ENCODE results near the gene EIF4B. TPM values are rescaled to one million over a fixed set of nuclear protein-coding genes. Genes with fewer than 3 reads are reported as not detected.
"Not testable (repeated sequence)": the region's sequence is repeated elsewhere in the genome, so short reads cannot be mapped to it uniquely, and the experiment has no call there.

Gene EIF4B
- total RNA-seq, 1 donor from 2014 or later, result 833 TPM

DNA sequence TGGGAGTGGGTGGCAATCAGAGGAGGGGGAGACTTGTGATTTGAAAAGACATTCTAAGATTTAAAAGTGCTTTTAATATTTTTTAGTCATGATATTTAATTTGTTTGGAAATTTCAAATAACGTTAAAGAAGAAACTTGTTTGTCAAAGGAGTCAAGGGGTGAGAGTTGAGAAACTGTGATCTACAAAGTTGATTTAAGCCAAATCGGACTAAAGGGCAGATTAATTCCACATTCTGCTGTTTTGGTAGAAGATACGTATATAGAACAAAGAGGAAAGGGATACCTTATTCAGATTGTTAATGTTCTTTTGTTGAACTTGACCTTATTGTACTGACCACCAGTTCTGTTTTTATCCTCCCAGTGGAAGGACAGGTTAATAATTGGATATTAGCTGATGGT lies 6.7 kb downstream of the EIF4B start:
- no peak overlapping the region for H3K4me3 Mint-ChIP-seq
- no peaks in the 10 kb centered on the region for H3K9me3 Mint-ChIP-seq
- Histone ChIP-seq H4K20me1 (ENCODE audit: low read depth) (peaks cover 97% of the 10 kb centered on the region), H3K27ac (no peak overlapping the region), H3K36me3 (peaks cover 2% of the 10 kb centered on the region), H3K4me3 (no peak overlapping the region), H3K79me2 (ENCODE audit: low read depth) (peaks cover 100% of the 10 kb centered on the region), H3K9ac (no peak overlapping the region), H2AFZ (replicated peaks) (no peak overlapping the region), H3K27me3 (no peaks in the 10 kb centered on the region), H3K4me1 (peaks cover 12% of the 10 kb centered on the region), H3K4me2 (no peak overlapping the region), H3K9me3 (ENCODE audit: low read depth) (no peaks in the 10 kb centered on the region), H3F3A (ENCODE audit: low read depth) (peaks cover 15% of the 10 kb centered on the region)
- DNase-seq (ENCODE audit: low spot score), result no peak
- no peak overlapping the region for H3K27ac Mint-ChIP-seq
- H3K27me3 Mint-ChIP-seq (ENCODE audit: insufficient read depth, low read depth), result no peaks in the 10 kb centered on the region
- TF ChIP-seq, protein P1, sequence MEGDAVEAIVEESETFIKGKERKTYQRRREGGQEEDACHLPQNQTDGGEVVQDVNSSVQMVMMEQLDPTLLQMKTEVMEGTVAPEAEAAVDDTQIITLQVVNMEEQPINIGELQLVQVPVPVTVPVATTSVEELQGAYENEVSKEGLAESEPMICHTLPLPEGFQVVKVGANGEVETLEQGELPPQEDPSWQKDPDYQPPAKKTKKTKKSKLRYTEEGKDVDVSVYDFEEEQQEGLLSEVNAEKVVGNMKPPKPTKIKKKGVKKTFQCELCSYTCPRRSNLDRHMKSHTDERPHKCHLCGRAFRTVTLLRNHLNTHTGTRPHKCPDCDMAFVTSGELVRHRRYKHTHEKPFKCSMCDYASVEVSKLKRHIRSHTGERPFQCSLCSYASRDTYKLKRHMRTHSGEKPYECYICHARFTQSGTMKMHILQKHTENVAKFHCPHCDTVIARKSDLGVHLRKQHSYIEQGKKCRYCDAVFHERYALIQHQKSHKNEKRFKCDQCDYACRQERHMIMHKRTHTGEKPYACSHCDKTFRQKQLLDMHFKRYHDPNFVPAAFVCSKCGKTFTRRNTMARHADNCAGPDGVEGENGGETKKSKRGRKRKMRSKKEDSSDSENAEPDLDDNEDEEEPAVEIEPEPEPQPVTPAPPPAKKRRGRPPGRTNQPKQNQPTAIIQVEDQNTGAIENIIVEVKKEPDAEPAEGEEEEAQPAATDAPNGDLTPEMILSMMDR (IDR thresholded peaks at IDR 0.05), result no peak
- TF ChIP-seq EZH2 (IDR thresholded peaks at IDR 0.05) (no peak), EZH2phosphoT487 (IDR thresholded peaks at IDR 0.05) (no peak)
- peaks cover 7% of the 10 kb centered on the region for H3K4me1 Mint-ChIP-seq
- peaks cover 34% of the 10 kb centered on the region for H3K36me3 Mint-ChIP-seq

DNA sequence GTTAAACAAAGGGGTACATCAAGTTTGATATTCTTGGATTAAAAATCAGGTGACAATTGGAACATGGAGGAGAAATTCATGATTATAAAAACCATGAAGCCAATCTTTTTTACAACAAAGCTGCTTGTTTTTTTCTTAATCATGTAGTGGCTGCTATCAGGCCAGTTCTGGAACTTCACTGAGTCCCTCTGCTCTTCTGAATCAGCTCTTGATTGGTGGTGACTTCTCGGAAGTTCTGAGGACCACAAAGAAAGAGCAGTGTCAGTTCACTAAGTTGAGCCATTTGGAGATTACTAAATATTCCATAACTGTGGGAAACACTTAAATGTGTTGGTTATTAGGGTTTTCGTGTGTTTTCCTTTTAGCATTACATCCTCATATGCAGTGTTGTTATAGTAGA lies 8.5 kb downstream of the EIF4B start:
- Histone ChIP-seq H3K79me2 (ENCODE audit: low read depth) (peaks cover 97% of the 10 kb centered on the region), H3K27me3 (no peaks in the 10 kb centered on the region), H3K27ac (no peak overlapping the region), H3K4me1 (no peaks in the 10 kb centered on the region), H3F3A (ENCODE audit: low read depth) (peaks cover 22% of the 10 kb centered on the region), H3K4me3 (no peak overlapping the region), H3K4me2 (no peak overlapping the region), H3K9ac (no peak overlapping the region), H3K9me3 (ENCODE audit: low read depth) (no peaks in the 10 kb centered on the region), H4K20me1 (ENCODE audit: low read depth) (peaks cover 89% of the 10 kb centered on the region), H3K36me3 (peaks cover 15% of the 10 kb centered on the region), H2AFZ (replicated peaks) (no peak overlapping the region)
- TF ChIP-seq EZH2phosphoT487 (IDR thresholded peaks at IDR 0.05), result no peak
- TF ChIP-seq EZH2 (IDR thresholded peaks at IDR 0.05), result no peak
- TF ChIP-seq, protein P1 (IDR thresholded peaks at IDR 0.05), result no peak
- H3K4me1 Mint-ChIP-seq, result no peaks in the 10 kb centered on the region
- H3K9me3 Mint-ChIP-seq, result no peaks in the 10 kb centered on the region
- no peaks in the 10 kb centered on the region for H3K27me3 Mint-ChIP-seq (ENCODE audit: insufficient read depth, low read depth)
- no peak overlapping the region for H3K27ac Mint-ChIP-seq
- DNase-seq (ENCODE audit: low spot score), result no peak
- no peak overlapping the region for H3K4me3 Mint-ChIP-seq
- peaks cover 34% of the 10 kb centered on the region for H3K36me3 Mint-ChIP-seq

DNA sequence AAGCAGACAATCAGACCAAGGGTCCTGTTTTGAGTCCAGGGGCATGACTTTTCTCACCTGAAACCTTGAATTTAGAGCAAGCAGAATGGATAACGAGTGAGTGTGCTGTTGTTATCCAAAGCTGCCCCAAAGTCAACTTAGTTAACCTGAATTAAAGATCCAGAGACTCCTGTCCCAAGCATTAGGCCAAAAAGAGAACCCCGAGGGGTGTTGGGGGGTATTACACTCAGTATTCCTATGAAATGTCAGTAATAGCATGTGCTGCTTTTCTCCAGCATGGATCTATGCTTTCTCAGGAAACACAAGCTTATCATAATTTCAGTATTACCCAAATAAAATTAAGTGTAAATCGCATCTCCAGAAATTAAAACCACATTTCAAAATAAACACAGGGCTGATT lies 19.0 kb downstream of the EIF4B start:
- peaks cover 58% of the 10 kb centered on the region for H3K36me3 ChIP-seq
- peaks cover 32% of the 10 kb centered on the region for H3K36me3 Mint-ChIP-seq

DNA sequence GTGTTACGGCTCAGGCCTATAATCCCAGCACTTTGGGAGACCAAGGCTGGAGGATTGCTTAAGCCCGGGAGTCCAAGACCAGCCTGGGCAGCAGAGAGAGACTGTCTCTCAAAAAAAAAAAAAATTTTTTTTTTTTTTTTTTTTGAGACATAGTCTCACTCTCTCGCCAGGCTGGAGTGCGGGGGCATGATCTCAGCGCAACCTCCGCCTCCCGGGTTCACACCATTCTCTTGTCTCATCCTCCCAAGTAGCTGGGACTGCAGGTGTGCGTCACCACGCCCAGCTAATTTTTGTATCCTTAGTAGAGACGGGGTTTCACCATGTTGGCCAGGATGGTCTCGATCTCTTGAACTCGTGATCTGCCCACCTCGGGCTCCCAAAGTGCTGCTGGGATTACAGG lies 20.8 kb downstream of the EIF4B start:
- not testable (repeated sequence) for H3K27me3 Mint-ChIP-seq (ENCODE audit: insufficient read depth, low read depth); H3K27ac Mint-ChIP-seq; H3K9ac ChIP-seq; H3K27me3 ChIP-seq; H3K4me2 ChIP-seq; H3K4me3 Mint-ChIP-seq; H3K9me3 Mint-ChIP-seq; DNase-seq (ENCODE audit: low spot score); H3K4me1 ChIP-seq; H2AFZ ChIP-seq (replicated peaks); H3K27ac ChIP-seq; H3K4me1 Mint-ChIP-seq; H3K4me3 ChIP-seq; H3K9me3 ChIP-seq (ENCODE audit: low read depth)
- Histone ChIP-seq H3K79me2 (ENCODE audit: low read depth) (peaks cover 50% of the 10 kb centered on the region), H3F3A (ENCODE audit: low read depth) (peaks cover 43% of the 10 kb centered on the region), H3K36me3 (peaks cover 54% of the 10 kb centered on the region), H4K20me1 (ENCODE audit: low read depth) (peaks cover 39% of the 10 kb centered on the region)
- peaks cover 40% of the 10 kb centered on the region for H3K36me3 Mint-ChIP-seq

More for the DNA sequence above, 19.0 kb downstream of the EIF4B start:
- Histone ChIP-seq H3K4me1 (no peaks in the 10 kb centered on the region), H3K4me2 (no peak overlapping the region), H3K27ac (no peak overlapping the region), H3K27me3 (no peaks in the 10 kb centered on the region), H3K79me2 (ENCODE audit: low read depth) (peaks cover 45% of the 10 kb centered on the region), H2AFZ (replicated peaks) (no peak overlapping the region), H3F3A (ENCODE audit: low read depth) (peaks cover 44% of the 10 kb centered on the region), H4K20me1 (ENCODE audit: low read depth) (peaks cover 23% of the 10 kb centered on the region), H3K4me3 (no peak overlapping the region), H3K9ac (no peak overlapping the region), H3K9me3 (ENCODE audit: low read depth) (no peaks in the 10 kb centered on the region)
- no peak for DNase-seq (ENCODE audit: low spot score)
- Mint-ChIP-seq H3K4me3 (no peak overlapping the region), H3K27me3 (ENCODE audit: insufficient read depth, low read depth) (no peaks in the 10 kb centered on the region), H3K4me1 (no peaks in the 10 kb centered on the region), H3K27ac (no peak overlapping the region), H3K9me3 (no peaks in the 10 kb centered on the region)
- TF ChIP-seq EZH2phosphoT487 (IDR thresholded peaks at IDR 0.05) (no peak), EZH2 (IDR thresholded peaks at IDR 0.05) (no peak)
- TF ChIP-seq, protein P1 (IDR thresholded peaks at IDR 0.05), result no peak

Data from neural progenitor cell (in vitro differentiated cells).